LHCN-M2 (cell line): ENCODE results near the gene ELAC1. TPM values are rescaled to one million over a fixed set of nuclear protein-coding genes. Genes with fewer than 3 reads are reported as not detected.
A peak's percentile ranks its signal among the peaks of the same experiment; 100 is the strongest.
"Not testable (repeated sequence)": the region's sequence is repeated elsewhere in the genome, so short reads cannot be mapped to it uniquely, and the experiment has no call there.

Source experiments
- DNase-seq: peaks from one replicate; pipeline ENCODE4 v3.0.0-alpha.2; 2012; ENCODE audit warnings: low read depth
- polyA plus RNA-seq: library from polyadenylated mRNA; unstranded; fragments of >200 nt; gene quantifications from one replicate; pipeline ENCODE4 v1.2.1, GENCODE V29; 2012; ENCODE audit warnings: missing spikeins
- total RNA-seq: library from RNA; depleted of rRNA; stranded (reverse); fragments of >200 nt; gene quantifications from 2 replicates; pipeline ENCODE4 v1.2.3, GENCODE V29; 2014; rRNA removed

Gene ELAC1
- total RNA-seq = 4.9 and 6.7 TPM in 2 replicates
- 7.7 TPM for polyA plus RNA-seq

- peak; percentile 79 for DNase-seq
These were observed at the start of gene ELAC1 for GRCh38 chr18:50967714-50968661. Gene ELAC1 (plus strand): TSS chr18:50968040. CDS start chr18:50974405, 6,365 bp downstream.

DNA sequence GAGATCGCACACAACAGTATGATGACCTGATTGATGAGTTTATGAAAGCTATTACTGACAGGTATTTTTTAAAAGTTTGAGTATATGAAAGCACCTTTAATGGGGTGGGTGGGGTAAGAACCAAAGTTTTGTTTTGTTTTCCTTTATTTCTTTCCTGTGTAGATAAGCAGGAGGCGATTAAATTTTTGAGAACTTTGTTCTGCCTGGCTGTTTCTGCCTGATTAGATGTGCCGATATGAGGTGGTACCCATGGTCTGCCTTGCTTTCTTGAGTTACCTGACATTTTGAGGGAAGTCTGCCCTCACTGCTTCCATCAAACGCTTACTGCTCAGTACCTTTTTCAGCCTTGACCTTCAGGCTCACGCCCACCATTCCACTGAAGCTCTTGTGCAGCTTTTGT is 49.7 kb upstream of the ELAC1 start:
- DNase-seq = no peak

GRCh38 chr18:50924372-50924771 is 43.5 kb upstream of the ELAC1 start:
- DNase-seq = no peak

DNA sequence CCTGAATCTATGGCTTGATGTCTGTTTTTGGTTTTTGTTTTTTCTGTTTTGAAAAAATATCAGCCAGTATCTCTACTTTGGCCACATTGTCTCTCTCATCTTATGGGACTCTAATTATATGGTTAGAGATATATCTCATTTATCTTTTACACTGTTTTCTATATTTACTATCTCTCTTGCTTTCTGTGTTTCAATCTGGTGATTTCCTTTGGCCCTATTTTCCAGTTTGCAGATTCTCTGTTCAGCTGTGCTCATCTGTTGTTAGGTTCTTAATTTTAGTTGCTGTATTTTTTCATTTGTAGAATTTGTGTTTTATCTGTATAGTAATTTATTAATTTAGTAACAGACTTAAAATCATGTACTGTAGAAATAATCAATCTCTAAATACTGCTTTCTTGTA is 41.3 kb upstream of the ELAC1 start:
- DNase-seq = no peak

DNA sequence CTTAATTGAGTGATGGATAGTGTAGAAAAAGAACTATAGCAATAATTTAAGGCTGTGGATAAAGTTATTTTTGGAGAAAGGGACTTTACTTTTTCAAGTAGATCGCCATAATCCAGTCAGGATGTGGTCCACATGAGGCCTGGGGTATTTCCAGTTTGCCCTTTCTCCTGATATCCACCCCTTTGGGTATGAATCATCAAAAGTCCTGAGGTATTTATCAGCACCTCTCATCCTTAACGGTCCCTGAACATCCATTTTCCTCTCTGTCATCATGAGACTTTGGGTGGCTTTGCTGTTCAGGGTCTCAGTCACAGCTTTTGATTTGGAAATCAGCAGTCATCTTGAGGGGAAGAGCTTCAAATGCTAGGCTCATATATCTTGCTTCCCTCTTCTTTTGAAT is 39.3 kb upstream of the ELAC1 start:
- DNase-seq = no peak

- no peak for DNase-seq
These were observed 34.2 kb upstream of the ELAC1 start for GRCh38 chr18:50933684-50934083.

GRCh38 chr18:50934545-50935211 is 33.2 kb upstream of the ELAC1 start:
- DNase-seq = no peak

DNA sequence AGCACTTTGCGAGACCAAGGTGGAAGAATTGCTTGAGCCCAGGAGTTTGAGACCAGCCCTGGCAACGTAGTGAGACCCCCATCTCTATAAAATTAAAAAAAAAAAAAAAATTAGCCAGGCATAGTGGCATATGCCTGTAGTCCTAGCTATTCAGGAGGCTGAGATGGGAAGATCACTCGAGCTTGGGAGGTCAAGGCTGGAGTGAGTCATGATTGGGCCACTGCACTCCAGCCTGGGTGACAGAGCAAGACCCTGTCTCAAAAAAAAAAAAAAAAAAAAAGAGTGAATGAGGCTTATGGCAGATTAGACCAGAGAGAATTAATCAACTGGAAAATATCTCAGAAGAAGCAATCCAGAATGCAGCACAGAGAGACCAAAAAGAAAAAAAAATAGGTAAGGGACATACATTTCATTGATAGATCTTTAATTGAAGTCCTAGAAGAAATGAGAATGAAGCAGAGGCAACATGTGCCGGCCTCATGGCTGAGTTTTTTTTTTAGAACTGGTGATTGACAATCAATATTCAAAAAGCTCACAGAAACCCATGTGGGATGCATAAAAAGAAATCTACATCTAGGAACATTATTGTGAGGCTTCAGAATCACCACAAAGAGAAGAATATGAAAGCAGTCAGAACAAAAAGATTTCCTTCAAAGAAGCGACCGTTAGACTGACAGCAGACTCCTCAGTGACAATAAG is 32.2 kb upstream of the ELAC1 start:
- DNase-seq = no peak

DNA sequence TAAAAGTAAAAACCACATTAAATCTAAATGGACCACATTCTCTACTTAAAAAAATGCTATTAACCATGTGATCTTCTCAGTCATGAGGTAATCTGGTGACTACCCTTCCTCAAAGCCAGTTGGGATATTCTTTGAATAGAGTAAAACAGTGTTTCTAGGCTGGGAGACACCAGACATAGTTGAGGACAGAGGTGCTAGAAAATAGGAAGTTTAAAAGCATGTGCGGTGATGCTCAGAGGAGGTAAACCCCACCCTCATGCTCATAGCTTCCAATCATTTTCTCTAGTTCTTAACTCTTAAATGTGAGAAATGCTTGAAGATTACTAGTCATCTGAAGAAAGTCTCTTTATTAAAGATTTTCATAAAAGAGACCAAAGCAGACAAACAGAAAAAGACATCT is 30.7 kb upstream of the ELAC1 start:
- DNase-seq = no peak

GRCh38 chr18:50938912-50939311 is 28.9 kb upstream of the ELAC1 start:
- no peak for DNase-seq

DNA sequence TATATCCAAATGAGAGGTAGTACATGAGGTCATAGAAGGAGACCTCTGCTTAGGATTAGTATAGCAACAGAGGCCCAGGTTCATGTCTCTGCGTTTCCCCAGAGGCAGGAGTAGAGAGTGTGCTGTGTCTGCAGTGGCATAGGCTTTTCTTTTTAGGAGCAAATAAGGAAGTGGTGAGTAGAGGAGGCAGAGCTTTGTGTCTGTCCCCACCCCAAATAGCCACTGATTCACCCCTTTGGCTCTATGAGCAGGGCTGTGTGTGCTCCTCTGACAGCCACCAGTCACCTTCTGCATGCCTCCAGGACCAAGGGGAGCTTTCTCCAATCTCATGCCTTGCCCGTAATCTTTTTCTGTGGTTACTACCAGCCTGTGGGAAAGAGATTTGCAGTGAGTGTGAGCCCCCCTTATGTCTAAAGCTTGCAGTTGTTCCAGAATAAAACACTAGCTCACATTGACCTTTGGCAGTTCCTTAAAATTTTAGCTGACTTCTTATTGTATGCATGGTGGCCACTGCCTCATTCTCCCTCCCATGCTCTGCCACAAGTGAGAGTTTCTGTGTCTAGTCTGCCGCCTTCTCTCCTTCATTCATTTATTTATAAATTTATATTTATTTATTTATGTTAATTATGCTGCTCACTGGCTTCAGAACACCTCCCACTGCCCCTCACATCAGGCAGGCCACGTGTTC is 23.5 kb upstream of the ELAC1 start:
- peak; percentile 9 for DNase-seq

DNA sequence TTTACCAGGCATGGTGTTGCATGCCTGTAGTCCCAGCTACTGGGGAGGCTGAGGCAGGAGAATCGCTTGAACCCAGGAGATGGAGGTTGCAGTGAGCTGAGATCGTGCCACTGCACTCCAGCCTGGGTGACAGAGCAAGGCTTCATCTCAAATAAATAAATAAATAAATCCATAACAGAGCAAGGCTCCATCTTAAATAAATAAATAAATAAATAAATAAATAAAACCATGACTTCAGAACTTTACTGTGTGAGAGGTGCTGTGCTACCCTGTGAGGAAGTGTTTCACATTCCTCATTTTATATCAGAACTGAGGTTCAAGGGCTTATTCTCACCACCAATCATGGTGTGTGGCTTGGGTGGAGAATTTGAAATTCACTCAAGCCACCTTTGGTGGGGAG is 21.9 kb upstream of the ELAC1 start:
- not testable (repeated sequence) for DNase-seq

GRCh38 chr18:50947899-50948298 is 19.9 kb upstream of the ELAC1 start:
- peak; percentile 52 for DNase-seq

GRCh38 chr18:50949185-50949584 is 18.7 kb upstream of the ELAC1 start:
- no peak for DNase-seq

GRCh38 chr18:50950626-50951025 is 17.2 kb upstream of the ELAC1 start:
- DNase-seq = no peak

DNA sequence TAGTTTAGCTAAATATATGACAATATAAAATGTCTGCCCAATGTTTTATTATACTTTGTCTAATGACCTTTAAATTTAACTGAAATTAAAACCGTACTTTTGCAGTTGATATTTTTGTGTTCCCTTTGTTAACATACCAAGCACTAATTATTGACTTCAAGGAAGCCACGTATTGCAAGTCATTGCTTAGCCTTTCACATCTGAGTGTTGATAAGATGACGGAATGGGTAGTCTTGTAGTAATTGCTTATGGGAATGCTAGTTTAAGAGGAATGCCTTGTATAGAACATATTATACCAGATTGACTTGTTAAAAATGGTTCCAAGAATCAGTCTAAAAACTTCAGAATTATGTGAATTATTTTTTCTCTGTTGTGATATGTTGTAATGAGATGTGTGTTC is 14.0 kb upstream of the ELAC1 start:
- DNase-seq = no peak

DNA sequence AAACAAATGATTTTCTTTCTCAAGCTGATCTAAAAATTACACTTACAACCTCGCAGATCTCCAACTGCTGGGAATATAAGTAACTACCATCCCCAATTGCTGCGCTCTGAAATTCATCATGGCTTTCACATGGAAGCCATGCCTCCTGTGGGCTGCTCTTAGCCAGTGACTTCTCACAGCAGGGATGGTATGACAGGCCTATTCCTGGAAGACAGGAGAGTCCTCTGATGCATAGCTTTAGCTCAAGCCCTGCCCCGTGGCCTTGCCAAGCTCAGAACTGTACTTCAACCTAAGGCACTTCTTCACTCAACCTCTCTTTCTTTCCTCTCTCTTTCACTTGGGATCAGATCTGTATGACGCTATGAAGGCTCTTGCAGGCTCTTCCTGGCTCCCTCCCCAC is 12.6 kb upstream of the ELAC1 start:
- DNase-seq = no peak

DNA sequence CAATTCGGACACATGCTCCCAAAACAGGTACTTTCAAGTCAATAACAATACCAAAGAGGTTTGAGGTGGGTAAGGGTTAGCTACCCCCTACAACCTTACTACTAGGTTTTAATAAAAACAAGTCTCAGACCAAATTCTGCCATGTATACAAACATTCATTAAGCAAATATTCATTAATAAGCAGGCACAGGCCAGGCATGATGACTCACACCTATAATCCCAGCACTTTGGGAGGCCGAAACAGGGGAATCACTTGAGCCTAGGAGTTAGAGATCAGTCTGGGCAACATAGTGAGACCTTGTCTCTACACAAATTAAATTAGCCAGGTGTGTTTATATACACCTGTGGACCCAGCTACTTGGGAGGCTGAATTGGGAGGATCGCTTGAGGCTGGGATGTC is 11.7 kb upstream of the ELAC1 start:
- no peak for DNase-seq

DNA sequence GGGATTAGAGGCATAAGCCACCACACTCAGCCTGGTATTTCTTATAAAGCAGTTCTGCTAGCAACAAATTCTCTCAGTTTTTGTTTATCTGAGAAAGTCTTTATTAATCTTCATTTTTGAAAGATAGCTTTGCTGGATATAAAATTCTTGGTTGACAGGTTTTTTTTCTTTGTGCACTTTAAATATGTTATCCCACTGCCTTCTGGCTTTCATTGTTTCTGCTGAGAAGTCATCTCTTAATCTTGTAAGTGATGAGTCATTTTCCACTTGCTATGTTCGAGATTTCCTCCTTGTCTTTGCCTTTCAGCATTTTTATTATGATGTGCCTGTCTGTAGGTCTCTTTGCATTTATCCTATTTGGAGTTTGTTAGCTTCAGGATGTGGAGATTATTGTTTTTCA is 5.9 kb upstream of the ELAC1 start:
- peak; percentile 6 for DNase-seq

DNA sequence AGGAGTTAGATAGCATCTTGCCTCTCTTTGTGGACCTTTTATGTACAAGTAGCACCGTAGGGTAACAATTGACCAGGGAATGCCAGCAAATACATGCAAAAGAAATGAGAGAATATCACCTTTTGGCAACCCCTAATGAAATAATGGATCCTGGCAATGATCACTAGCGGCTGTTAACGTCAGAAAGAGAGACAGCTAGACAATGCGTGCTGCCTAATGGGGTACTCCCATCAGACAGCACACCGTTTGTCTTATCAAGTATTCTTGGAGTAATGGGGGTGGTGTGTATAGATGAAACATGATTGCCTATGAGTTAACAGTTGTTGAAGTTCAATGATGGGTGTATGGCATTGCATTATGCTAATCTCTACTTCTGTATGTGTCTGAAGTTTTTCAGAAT is 1.6 kb downstream of the ELAC1 start:
- no peak for DNase-seq

- no peak for DNase-seq
These were observed 2.2 kb downstream of the ELAC1 start for GRCh38 chr18:50970006-50970405.

GRCh38 chr18:50972404-50972803 is 4.6 kb downstream of the ELAC1 start:
- DNase-seq = not testable (repeated sequence)
